GM12801 (cell line): ENCODE results near the gene ALKBH2.

Source experiments
- TF ChIP-seq, protein P1 (sequence below): IDR thresholded peaks from one replicate; pipeline ENCODE4 v1.5.1; 2011; ENCODE audit warnings: control low read depth; ENCODE audit not compliant: insufficient read length; ENCODE audit errors: extremely low read depth

ALKBH2 gene

DNA sequence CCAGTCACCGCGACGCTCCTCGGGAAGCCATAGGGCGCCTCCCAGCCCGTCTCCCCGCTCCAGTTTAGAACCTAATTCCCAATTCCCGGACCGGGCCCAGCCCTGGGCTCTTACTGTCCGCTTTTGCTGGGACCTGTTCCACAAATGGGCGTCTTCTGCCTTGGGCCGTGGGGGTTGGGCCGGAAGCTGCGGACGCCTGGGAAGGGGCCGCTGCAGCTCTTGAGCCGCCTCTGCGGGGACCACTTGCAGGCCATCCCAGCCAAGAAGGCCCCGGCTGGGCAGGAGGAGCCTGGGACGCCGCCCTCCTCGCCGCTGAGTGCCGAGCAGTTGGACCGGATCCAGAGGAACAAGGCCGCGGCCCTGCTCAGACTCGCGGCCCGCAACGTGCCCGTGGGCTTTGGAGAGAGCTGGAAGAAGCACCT is 4.9 kb upstream of the ALKBH2 start:
- TF ChIP-seq, protein P1, sequence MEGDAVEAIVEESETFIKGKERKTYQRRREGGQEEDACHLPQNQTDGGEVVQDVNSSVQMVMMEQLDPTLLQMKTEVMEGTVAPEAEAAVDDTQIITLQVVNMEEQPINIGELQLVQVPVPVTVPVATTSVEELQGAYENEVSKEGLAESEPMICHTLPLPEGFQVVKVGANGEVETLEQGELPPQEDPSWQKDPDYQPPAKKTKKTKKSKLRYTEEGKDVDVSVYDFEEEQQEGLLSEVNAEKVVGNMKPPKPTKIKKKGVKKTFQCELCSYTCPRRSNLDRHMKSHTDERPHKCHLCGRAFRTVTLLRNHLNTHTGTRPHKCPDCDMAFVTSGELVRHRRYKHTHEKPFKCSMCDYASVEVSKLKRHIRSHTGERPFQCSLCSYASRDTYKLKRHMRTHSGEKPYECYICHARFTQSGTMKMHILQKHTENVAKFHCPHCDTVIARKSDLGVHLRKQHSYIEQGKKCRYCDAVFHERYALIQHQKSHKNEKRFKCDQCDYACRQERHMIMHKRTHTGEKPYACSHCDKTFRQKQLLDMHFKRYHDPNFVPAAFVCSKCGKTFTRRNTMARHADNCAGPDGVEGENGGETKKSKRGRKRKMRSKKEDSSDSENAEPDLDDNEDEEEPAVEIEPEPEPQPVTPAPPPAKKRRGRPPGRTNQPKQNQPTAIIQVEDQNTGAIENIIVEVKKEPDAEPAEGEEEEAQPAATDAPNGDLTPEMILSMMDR, result no peak

DNA sequence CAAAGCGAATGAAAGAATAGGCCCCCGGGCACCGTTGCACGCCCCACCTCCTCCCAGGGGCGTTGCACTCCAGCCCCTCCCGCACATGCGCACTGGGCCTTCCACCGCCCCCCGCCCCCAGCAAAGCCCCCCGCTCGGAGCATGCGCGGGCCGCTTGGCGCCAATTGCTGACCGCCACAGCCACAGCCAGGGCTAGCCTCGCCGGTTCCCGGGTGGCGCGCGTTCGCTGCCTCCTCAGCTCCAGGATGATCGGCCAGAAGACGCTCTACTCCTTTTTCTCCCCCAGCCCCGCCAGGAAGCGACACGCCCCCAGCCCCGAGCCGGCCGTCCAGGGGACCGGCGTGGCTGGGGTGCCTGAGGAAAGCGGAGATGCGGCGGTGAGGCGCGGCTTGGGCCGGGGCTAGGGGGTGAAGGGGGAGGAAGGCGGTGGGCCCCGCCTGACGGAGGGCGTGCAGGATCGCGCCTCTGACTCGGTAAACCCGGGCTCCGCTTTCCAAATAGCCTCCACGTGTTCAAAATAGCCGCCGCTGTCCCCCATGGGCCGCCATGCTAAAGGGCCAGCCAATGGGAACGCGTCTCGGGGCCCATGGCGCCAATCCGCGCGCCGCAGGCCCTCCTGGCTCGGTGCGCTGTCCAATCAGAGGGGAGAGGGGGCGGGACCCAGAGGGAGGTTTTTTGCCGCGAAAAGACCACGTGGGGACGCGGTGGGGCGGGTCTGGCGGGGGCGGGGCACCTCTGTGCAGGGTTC is 4.3 kb upstream of the ALKBH2 start, which contains the start of gene UNG:
TSS of gene UNG (plus strand) at position 163 of the 748 bp plus-strand sequence. CDS start at position 246, 83 bp downstream.
- TF ChIP-seq, protein P1, result no peak

DNA sequence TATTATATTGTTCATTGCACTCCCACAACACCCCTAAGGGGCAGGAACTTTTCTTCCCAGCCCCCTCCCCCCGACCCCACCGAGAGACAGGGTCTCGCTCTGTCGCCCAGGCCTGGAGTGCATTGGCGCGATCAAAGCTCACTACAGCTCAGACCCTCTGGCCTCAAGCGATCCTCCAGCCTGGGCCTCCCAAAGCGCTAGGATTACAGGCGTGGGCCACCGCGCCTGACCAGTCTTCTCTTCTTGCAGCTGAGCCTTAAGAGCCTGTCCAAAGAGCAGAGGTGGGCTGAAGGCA is 3.8 kb upstream of the ALKBH2 start:
- TF ChIP-seq, protein P1, result no peak

DNA sequence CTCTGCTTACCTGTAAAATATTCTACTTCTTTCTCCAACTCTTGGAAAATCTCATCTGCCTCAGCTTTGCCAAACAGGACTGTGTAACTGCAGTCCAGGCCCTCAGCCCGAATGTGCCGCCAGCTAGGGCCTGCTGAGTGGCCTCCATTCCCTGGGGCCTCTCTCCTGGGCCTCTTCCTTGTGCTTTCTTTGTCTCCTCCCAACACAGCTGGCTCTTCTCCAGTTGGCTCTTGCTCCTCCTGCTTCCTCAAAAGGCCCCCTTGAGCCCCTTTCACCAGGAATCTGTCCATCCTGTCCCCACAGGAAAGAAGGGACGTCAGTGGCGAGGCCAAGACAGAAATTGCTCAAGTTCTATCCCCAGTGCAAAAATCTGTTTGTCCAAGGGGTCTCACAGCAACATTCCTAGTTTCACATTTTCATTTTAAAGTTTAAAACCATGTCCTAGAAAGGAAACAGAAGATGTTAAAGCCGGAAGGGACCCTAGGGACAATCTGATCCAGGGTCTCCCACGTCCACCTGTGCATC is 713 bp downstream of the ALKBH2 start:
- TF ChIP-seq, protein P1, result no peak

DNA sequence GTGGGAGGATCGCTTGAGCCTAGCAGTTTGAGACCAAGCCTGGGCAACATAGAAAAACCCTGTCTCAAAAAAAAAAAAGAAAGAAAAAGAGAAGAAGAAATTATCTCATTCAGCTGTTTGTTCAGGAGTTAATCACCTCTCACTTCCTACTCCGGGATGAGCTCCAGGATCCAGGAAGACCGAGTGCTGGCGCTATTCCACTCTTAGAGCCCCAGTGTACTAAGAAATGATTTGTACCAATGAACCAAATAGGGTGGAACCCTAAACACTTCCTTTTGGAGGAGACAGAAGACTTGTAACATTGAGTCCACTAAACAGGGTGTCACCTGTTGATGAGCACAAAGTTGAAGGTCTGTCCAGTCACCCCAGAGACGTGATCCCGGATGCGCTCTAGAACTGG is 3.6 kb downstream of the ALKBH2 start:
- TF ChIP-seq, protein P1, result no peak

DNA sequence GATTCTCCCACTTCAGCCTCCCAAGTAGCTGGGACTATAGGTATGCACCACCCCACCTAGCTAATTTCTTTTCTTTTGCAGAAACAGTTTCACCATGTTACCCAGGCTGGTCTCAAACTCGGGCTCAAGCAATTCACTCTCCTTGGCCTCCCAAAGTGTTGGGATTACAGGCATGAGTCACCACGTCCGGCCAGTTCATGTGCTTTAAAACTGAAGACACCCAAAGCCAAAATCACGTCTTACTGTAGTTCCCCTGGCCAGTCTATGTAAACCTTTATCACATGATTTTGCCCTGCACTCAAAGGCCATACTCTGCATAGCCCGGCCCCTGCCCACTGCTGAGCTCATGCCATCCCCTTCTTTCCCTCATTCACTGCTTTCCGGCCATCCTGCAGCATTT is 4.5 kb downstream of the ALKBH2 start:
- TF ChIP-seq, protein P1, result no peak

DNA sequence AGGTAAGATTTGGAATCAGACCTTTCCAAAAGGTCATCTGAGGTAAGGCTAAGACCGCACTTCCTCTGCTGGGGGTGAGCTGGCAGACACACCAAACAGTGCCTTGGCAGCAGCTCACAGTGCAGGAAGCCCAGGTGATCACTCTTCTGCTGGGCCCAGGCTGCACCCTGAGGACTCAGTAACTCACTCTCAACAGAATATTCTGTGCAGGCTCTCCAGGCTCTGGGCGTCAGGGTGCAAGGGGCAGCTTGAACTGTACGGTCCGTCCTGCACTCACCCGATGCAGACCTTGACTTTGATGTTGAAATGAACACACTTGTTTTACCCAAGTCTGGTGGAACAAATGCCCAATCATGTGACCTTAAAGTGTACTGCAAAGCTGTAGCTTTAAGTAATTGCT is 6.0 kb downstream of the ALKBH2 start:
- TF ChIP-seq, protein P1, result no peak
